HG02610 (cell line): ENCODE data around the gene MAN2C1.
"Not testable (repeated sequence)": the region's sequence is repeated elsewhere in the genome, so short reads cannot be mapped to it uniquely, and the experiment has no call there.

Experiments used
- ATAC-seq: cut with Tn5 transposase; IDR thresholded peaks from one replicate; pipeline ENCODE4 v1.9.1; 2021; ENCODE audit warnings: mild to moderate bottlenecking, moderate library complexity; ENCODE audit not compliant: unreplicated experiment

MAN2C1 gene

DNA sequence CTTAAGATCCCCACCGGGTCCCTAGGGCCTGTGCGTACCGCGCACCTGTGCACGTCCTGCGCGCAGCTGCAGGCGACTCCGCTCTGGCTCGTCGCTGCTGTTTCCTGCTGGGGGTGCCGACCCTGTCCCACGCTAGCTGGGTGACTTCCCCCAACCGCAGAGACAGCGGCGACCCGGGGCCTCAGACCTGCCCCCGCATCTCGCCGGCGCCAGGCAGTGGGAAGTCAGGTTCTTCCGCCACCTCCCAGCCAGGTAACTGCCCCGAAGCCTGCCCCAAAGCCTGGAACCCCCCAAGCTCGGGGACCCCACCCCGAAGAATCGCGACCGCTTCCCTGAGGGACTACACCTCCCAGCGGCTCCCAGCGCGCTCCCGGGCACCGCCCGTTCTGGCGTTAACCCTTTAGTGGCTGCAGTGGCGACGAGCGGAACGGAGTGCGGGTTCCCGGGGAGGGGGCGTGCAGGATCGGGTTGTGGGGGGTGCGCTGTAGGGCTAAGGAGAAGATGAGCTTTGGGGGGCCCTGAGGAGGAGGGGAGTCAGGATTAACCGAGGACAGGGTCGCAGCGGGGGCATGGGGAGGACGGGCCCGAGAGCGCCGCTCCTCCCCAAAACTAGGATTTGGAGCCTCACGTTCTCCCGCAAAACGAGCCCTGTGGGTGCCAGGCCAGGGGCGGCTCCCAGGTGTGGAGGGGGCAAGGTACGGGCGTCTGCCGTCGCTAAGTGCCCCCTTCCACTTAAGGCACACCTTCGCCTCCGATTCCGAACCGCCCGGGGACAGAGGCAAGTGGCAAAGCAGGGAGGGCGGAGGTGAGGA, 21.0 kb downstream of the MAN2C1 start:
- ATAC-seq, result peak; percentile 59

DNA sequence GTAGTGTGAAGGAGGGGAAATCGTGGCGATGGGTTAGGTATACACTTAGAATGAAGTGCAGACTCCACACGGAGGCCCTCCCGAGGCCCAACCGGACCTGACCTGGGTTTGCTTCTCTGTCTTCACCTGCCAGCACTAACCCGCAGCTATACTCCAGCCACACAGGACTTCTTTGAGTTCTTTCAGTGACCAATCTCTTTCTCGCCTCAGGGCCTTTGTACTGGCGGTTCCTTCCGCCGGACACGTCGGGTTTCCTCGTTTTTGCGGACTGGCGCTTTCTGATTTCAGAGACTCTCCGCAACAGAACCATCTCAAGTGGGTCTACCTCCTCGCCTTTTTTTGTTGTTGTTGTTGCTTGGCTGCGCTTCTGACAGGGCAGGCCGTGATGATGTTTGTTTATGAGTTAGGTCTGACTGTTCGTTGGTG, 21.6 kb downstream of the MAN2C1 start, which contains the start of gene NEIL1:
Gene NEIL1, plus strand, starts transcription at position 244 of the 426 bp plus-strand sequence. CDS start 1,867 bp downstream, outside the sequence.
- no peak for ATAC-seq

- not testable (repeated sequence) for ATAC-seq
Measured at GRCh38 chr15:75343953-75344352, 24.5 kb downstream of the MAN2C1 start.

DNA sequence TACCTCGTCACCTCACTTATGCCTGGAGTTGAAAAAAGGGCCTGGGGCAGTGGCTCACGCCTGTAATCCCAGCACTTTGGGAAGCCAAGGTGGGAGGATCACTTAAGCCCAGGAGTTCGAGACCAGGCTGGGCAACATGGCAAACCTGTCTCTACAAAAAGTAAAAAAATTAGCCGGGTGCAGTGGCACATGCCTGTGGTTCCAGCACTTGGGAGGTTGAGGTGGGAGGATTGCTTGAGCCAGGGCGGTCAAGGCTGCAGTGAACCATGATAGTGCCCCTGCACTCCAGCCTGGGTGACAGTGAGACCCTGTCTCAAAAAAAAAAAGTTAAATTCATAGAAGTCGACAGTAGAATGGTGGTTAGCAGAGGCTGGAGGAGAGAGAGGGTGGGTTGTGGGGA, 26.2 kb downstream of the MAN2C1 start:
- no peak for ATAC-seq

DNA sequence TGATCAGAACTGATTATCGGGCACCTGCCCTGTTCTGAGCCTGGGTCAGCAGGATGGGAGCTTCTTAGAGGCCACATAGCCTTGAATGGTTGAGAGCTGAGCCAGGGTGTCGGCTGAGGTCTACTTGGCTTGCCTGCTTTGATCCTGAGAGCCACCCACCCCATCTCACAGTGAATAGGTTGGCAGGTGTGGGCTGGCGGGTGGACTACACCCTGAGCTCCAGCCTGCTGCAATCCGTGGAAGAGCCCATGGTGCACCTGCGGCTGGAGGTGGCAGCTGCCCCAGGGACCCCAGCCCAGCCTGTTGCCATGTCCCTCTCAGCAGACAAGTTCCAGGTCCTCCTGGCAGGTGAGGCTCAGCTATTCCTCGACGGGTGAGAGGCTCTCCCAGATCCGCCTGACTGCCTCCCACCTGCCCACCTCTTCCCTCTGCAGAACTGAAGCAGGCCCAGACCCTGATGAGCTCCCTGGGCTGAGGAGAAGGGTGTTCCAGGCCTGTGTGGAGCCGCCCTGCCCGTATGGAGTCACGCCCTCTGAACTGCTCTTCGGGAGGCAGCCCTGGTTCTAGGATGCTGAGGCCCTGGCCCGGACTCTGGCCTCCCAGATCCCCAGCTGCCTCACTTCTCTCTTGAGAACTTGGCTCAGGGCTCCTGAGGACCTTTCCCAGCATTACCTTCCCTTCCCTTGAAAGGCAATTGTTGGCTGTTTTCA, 28.7 kb downstream of the MAN2C1 start:
- no peak for ATAC-seq

GRCh38 chr15:75338661-75339240, 29.7 kb downstream of the MAN2C1 start:
- no peak for ATAC-seq

DNA sequence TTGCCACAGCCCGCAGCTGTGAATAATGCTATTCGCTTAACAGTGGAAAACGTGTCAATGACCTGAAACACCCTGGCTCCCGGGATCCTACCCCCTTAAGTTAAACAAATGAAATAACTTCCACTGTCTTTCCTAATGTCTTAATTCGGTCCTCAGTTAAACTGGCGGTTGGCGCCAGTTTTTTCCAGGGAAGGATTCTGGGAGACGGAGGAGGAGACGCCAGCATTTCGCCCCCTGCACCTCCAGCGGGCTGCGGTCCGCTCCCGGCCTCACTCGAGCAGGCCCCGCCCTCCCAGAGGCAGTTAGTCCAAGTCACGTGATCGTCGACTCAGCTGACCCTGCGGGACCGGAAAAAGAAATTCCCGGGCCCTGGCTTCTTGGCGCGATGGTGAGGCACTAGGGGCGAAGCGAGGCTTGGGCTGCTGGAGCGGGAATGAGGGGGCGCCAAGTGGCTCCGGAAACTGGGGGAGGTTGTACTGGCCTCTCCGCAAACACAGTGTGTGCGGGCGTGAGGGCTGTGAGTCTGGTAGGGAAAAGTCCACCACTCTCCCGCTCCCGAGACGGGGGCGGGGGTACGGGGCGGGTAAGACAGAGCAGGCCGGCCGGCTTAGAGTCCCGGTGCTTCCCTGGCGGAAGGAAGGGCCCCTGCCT, 32.6 kb downstream of the MAN2C1 start, which contains the start of gene COMMD4:
Gene COMMD4, plus strand, starts transcription at position 359 of the 651 bp plus-strand sequence. Its CDS starts 27 bp downstream, at position 386.
- peak; percentile 55 for ATAC-seq

DNA sequence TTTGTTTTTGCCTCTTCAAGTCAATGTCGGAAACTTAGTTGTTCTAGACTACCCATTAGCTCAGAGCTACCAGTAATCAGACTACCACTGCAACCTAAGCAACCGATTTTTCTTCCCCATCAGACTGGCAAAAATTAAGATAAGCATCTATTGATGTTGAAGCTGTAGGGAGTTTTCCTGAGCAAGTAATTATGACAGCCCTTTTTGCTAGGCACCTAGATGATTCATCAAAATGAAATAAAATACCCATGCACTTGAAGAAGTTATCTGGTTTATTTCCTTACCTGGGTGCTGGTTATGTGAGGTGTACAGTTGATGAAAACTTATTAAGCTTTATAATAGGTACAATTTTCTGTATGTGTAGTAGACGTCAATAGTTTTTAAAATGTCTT, 33.1 kb downstream of the MAN2C1 start:
- no peak for ATAC-seq

DNA sequence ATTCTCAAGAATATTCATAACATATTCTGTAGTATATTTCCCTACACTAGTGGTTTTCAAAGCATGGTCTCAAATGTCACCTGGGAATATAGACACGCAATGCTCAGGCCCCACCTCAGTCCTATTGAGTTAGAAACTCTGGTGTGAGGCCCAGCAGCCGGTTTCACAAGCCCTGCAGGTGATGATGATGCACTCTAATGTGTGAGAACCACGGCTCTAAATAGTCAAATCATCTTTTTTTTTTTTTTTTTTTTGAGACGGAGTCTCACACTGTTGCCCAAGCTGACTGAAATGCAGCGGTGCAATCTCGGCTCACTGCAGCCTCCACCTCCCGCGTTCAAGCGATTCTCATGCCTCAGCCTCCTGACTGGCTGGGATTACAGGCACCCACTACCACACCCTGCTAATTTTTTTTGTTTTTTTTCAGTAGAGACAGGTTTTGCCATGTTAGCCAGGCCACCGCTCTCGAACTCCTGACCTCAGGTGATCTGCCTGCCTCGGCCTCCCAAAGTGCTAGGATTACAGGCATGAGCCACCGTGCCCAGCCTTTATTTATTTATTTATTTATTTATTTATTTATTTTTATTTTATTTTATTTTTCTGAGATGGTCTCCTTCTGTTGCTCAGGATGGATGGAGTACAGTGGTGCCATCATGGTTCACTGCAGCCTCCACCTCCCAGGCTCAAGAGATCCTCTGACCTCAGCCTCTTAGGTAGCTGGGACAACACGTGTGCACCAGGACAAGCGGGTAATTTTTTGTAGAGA, 34.6 kb downstream of the MAN2C1 start:
- peak; percentile 50 for ATAC-seq

DNA sequence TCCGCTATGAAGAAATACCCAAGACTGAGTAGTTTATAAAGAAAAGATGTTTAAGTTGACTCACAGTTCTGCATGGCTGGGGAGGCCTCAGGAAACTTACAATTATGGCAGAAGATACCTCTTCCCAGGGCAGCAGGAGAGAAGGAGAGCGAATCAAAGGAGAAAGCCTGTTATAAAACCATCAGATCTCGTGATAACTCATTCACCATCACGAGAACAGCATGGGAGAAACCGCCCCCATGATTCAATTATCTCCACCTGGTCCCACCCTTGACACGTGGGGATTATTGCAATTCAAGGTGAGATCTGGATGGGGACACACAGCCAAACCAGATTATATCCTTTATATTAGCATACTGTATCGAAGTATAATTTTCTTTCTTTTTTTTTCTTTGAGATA, 36.3 kb downstream of the MAN2C1 start:
- not testable (repeated sequence) for ATAC-seq

DNA sequence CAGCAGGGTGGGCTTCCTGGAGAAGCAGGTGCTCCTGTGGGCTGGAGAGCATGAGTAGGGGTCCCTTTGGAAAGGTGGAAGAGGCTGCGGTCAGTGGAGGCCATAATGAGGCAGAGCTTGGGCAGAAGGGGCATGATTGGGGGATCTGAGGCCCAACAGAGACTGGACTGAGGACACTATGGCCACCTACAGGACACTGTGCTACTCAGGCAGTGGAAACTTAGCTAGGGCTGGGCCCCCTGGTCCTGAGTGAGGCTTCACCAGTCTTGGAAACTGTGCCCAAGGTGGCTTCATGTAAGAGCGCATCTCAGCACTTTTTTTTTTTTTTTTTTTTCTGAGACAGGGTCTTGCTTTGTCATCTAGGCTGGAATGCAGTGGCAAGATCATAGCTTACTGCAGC, 38.8 kb downstream of the MAN2C1 start:
- no peak for ATAC-seq

DNA sequence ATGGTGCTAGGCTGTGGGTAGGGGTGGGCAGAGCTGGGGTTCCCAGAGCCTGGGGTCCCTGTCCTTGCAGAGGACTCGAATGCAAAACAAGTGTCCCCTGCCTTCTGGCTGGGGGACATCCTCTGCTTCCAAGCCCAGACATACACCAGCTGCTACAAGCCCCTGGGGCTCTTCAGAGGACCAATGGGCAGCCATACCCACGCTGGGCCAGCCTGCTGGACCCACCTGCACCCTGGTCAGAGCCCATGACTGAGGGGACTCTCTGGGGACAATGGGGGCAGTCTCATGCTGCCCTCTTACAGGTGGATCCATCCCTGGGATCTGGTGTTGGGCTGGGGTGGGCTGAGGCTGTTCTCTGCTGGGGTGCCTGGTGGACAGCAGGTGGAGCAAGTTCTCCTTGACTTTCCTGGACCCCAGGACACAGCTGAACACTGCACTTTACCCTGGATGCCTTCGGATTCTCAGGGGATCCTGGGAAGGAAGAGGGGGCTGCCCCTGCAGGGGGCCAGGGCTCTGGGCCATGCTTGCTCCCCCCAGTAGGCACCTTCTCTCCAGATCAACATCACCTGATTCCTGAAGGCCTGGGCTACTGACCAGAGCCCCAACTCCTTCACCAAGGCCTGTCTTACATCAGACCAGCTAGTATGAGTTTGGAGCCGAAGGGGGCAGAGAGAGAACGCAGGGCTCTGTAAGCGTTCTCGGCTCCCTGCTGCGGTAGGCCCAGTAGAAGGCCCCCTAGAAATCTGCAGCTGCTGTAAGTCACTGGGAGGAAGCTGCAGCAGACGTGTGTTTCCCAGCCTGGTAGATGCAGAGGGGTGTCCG, 39.7 kb downstream of the MAN2C1 start:
- ATAC-seq, result no peak

GRCh38 chr15:75327491-75327890, 40.9 kb downstream of the MAN2C1 start:
- ATAC-seq, result no peak

- ATAC-seq, result no peak
Measured at GRCh38 chr15:75327005-75327404, 41.4 kb downstream of the MAN2C1 start.

DNA sequence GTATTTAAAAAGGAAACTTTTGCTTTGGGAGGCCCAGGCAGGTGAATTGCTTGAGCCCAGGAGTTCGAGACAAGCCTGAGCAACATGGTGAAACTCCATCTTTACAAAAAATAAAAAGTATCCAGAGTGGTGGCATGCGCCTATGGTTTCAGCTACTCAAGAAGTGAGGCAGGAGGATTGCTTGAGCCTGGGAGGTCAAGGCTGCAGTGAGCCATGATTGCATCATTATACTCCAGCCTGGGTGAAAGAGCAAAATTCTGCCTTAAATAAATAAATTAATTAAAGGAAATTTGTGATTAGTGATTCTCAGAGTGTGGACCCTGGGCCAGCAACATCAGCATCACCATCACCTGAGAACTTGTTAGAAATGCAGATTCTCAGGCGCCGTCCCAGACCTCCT, 42.5 kb downstream of the MAN2C1 start:
- no peak for ATAC-seq

- no peak for ATAC-seq
Measured at GRCh38 chr15:75321711-75322110, 46.7 kb downstream of the MAN2C1 start.

GRCh38 chr15:75319231-75319897, 49.0 kb downstream of the MAN2C1 start:
- ATAC-seq, result not testable (repeated sequence)

DNA sequence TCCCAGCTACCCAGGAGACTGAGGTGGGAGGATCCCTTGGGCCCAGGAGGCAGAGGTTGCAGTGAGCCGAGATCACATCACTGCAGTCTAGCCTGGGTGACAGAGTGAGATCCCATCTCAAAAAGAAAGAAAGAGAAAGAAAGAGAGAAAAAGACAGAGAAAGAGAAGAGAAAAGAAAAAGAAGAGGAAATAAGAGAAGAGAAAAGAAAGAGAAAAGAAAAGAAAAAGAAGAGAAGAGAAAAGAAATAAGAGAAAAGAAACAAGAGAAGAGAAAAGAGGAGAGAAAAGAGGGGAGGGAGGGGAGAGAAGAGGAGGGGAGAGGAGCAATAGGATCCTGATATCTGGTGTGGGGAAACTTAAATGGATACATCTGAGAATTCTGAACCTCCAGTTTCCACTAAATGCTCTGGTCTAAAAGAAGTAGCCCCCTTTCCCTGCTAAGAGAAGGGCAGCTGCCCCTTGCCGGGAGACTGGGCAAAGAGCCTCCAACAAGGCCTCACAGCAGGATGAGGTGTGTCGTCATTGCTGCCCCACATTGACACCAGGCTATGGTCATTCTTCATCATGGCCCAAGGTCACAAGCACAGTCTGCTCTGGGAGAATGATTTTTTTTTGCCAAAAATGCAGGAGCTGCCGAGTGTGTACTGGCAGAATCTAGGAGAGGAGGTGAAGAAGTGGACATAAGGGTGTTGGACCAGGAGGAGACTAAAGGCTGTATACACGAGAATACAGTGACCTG, 53.7 kb downstream of the MAN2C1 start:
- no peak for ATAC-seq
